ENCODE results near the gene HIPK3. TPM values are rescaled to one million over a fixed set of nuclear protein-coding genes. Genes with fewer than 3 reads are reported as not detected.
A peak's percentile ranks its signal among the peaks of the same experiment; 100 is the strongest.

Gene HIPK3
- total and polyA plus RNA-seq, 9 of the 15 experiments (the other 6 are each of a cell fraction or from before 2014, with no cell fraction given): 2.3 to 19.6 (median 7.5) TPM

- TF ChIP-seq SPI1 (IDR thresholded peaks at IDR 0.05; ENCODE audit: borderline replicate concordance, low read depth, low read length) (peak; percentile 59; the same call in 1 of the 2 replicates), DMBX1 (CRISPR knock-in tag; IDR thresholded peaks at IDR 0.05; ENCODE audit: borderline replicate concordance) (no peak), ETV1 (tag; conservative IDR thresholded peaks at IDR 0.05; ENCODE audit: low read depth) (no peak), ZNF655 (CRISPR knock-in tag; IDR thresholded peaks at IDR 0.05) (no peak), ZNF124 (CRISPR knock-in tag; IDR thresholded peaks at IDR 0.05) (no peak)
- in situ Hi-C loops (cut with MboI): no loop called here
- no peaks in the 10 kb centered on the region for H3K9me3 ChIP-seq (replicated peaks; ENCODE audit: control insufficient read depth, insufficient read depth, low read depth, low read length)
- no peak overlapping the region for H3K9ac ChIP-seq (ENCODE audit: insufficient read depth in 1 of 2, low read depth in 2 of 2, low read length in 2 of 2)
- no peaks in the 10 kb centered on the region for H4K20me1 ChIP-seq (replicated peaks; ENCODE audit: control insufficient read depth, insufficient read depth, low read length)
- 0 out of 5 replicates have a peak, but pooled peaks cover 0 to 2% of the 10 kb centered on the region in 2 experiments for H3K27me3 ChIP-seq (ENCODE audit: control insufficient read depth in 2 of 2, insufficient read depth in 2 of 2, low read length in 2 of 2)
- H3K79me2 ChIP-seq (ENCODE audit: control insufficient read depth, insufficient read depth, low read length): no peaks in the 10 kb centered on the region
- ATAC-seq: no peak; the same call in 1 of the 3 replicates
- no peak overlapping the region for H2AFZ ChIP-seq (ENCODE audit: low read depth, low read length)
- no peak overlapping the region for H3K27ac ChIP-seq (ENCODE audit: extremely low read depth, low read depth, low read length)
- no peak overlapping the region for H3K4me3 ChIP-seq
- intact Hi-C loops (cut with micrococcal nuclease): no loop called here
- no peak for DNase-seq (ENCODE audit: extremely low read depth in 1 of 4, low spot score in 3 of 4)
- no peaks in the 10 kb centered on the region for H3K9me1 ChIP-seq (ENCODE audit: control insufficient read depth, insufficient read depth, low read length)
- H3K36me3 ChIP-seq (ENCODE audit: control insufficient read depth, insufficient read depth, low read length): peaks cover 6% of the 10 kb centered on the region
- no TSS peak for BruUV-seq (replicated peaks)
- POLR2A ChIA-PET: interaction anchor here (0.8 kb wide), 1 partner anchor 132 kb away, joined by 3 read pairs; no protein-coding TSS in a partner anchor
- FAIRE-seq: no peak
- no peak overlapping the region for H3K4me2 ChIP-seq (ENCODE audit: insufficient read depth, low read length)
- no peaks in the 10 kb centered on the region for H3K4me1 ChIP-seq (replicated peaks in 1 of 2; ENCODE audit: control insufficient read depth in 2 of 2, insufficient read depth in 2 of 2, low read length in 2 of 2)
- 26% methylated on average over 4 of the region's 4 CpGs for WGBS (ENCODE audit: insufficient coverage, low coverage, missing lambda C conversion rate)
- CTCF ChIA-PET (ENCODE audit: low intra/inter-chr PET ratio): no interaction called here
Observed at GRCh38 chr11:33358150-33358831, 101.1 kb downstream of the HIPK3 start.
